Measurements from ENCODE around the gene INO80. TPM values are rescaled to one million over a fixed set of nuclear protein-coding genes. Genes with fewer than 3 reads are reported as not detected.

Gene INO80
- total RNA-seq, 6 experiments from 2014 or later = 18.3 to 23.6 (median 19.4) TPM

DNA sequence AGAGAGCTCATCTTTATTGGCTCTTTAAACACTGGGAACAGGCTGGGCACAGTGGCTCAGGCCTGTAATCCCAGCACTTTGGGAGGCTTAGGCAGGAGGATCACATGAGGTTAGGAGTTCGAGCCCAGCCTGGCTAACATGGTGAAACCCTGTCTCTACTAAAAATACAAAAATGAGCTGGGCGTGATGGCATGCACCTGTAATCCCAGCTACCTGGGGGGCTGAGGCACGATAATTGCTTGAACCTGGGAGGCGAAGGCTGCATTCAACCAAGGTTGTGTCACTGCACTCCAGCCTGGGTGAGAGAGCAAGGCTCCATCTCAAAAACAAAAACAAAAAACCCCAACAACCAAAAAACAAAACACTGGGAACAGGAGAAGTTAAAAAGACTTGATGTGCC, 90.7 kb downstream of the INO80 start:
- Mint-ChIP-seq H3K9me3 (no peaks in the 10 kb centered on the region), H3K4me3 (peak overlapping the region; percentile 47; the same call in 1 of the 2 replicates), H3K27ac (peak overlapping the region; percentile 80), H3K36me3 (ENCODE audit: low read depth) (peaks cover 29% of the 10 kb centered on the region; the same call in 1 of the 2 replicates), H3K4me1 (ENCODE audit: low read depth) (peaks cover 49% of the 10 kb centered on the region), H3K27me3 (ENCODE audit: insufficient read depth) (no peaks in the 10 kb centered on the region; the same call in 1 of the 2 replicates)
- no peak for DNase-seq
- TF ChIP-seq, protein P1, sequence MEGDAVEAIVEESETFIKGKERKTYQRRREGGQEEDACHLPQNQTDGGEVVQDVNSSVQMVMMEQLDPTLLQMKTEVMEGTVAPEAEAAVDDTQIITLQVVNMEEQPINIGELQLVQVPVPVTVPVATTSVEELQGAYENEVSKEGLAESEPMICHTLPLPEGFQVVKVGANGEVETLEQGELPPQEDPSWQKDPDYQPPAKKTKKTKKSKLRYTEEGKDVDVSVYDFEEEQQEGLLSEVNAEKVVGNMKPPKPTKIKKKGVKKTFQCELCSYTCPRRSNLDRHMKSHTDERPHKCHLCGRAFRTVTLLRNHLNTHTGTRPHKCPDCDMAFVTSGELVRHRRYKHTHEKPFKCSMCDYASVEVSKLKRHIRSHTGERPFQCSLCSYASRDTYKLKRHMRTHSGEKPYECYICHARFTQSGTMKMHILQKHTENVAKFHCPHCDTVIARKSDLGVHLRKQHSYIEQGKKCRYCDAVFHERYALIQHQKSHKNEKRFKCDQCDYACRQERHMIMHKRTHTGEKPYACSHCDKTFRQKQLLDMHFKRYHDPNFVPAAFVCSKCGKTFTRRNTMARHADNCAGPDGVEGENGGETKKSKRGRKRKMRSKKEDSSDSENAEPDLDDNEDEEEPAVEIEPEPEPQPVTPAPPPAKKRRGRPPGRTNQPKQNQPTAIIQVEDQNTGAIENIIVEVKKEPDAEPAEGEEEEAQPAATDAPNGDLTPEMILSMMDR (IDR thresholded peaks at IDR 0.05) = no peak

- TF ChIP-seq, protein P1 (IDR thresholded peaks at IDR 0.05) = no peak
- peaks cover 32% of the 10 kb centered on the region; the same call in 1 of the 2 replicates for H3K36me3 Mint-ChIP-seq (ENCODE audit: low read depth)
- H3K27me3 Mint-ChIP-seq (ENCODE audit: insufficient read depth) = no peaks in the 10 kb centered on the region; the same call in 1 of the 2 replicates
- DNase-seq = no peak
- no peaks in the 10 kb centered on the region for H3K9me3 Mint-ChIP-seq
- H3K4me1 Mint-ChIP-seq (ENCODE audit: low read depth) = peaks cover 53% of the 10 kb centered on the region
- H3K4me3 Mint-ChIP-seq = peak overlapping the region; percentile 47; the same call in 1 of the 2 replicates
- H3K27ac Mint-ChIP-seq = peak overlapping the region; percentile 80
These were observed 91.2 kb downstream of the INO80 start for GRCh38 chr15:41024885-41025284.

- Mint-ChIP-seq H3K4me1 (ENCODE audit: low read depth) (peaks cover 54% of the 10 kb centered on the region), H3K36me3 (ENCODE audit: low read depth) (peaks cover 32% of the 10 kb centered on the region; the same call in 1 of the 2 replicates), H3K9me3 (no peaks in the 10 kb centered on the region), H3K27me3 (ENCODE audit: insufficient read depth) (no peaks in the 10 kb centered on the region; the same call in 1 of the 2 replicates), H3K27ac (peak overlapping the region; percentile 80), H3K4me3 (peak overlapping the region; percentile 47)
- DNase-seq = peak; percentile 66
- TF ChIP-seq, protein P1 (IDR thresholded peaks at IDR 0.05) = no peak
These were observed 91.9 kb downstream of the INO80 start for GRCh38 chr15:41024131-41024530.

GRCh38 chr15:41022487-41023090, 93.5 kb downstream of the INO80 start:
- DNase-seq = peak; percentile 60
- Mint-ChIP-seq H3K4me3 (peak overlapping the region; percentile 34), H3K36me3 (ENCODE audit: low read depth) (peaks cover 32% of the 10 kb centered on the region; the same call in 1 of the 2 replicates), H3K27me3 (ENCODE audit: insufficient read depth) (no peaks in the 10 kb centered on the region; the same call in 1 of the 2 replicates), H3K9me3 (no peaks in the 10 kb centered on the region), H3K4me1 (ENCODE audit: low read depth) (peaks cover 70% of the 10 kb centered on the region), H3K27ac (peak overlapping the region; percentile 46)
- TF ChIP-seq, protein P1 (IDR thresholded peaks at IDR 0.05) = peak; percentile 88

DNA sequence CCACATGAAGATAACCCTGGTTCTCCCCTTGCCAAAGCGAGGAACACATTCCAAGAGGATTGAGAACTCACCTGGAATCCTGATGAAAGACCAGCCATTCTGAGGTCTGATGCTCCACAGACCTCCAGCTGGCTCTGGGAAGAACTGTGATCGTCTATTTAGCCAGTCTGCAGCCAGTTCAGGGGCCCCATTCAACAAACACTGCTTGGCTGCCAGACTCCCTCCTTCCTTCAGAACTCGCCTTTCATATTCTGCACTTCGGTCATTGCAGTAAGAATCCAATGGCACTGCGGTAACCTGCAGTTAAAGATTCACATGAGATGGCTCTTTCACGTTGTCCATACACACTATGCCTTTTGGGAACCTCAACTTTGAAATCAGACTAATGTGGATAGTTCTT, 95.3 kb downstream of the INO80 start:
- H3K27ac Mint-ChIP-seq = peak overlapping the region; percentile 47; the same call in 1 of the 2 replicates

More for the DNA sequence above, 95.3 kb downstream of the INO80 start:
- Mint-ChIP-seq H3K36me3 (ENCODE audit: low read depth) (peaks cover 14% of the 10 kb centered on the region; the same call in 1 of the 2 replicates), H3K4me3 (no peak overlapping the region), H3K27me3 (ENCODE audit: insufficient read depth) (no peaks in the 10 kb centered on the region; the same call in 1 of the 2 replicates), H3K4me1 (ENCODE audit: low read depth) (peaks cover 76% of the 10 kb centered on the region), H3K9me3 (no peaks in the 10 kb centered on the region)
- TF ChIP-seq, protein P1 (IDR thresholded peaks at IDR 0.05) = no peak
- DNase-seq = no peak
